ENCODE results near the gene RUNX3. TPM values are rescaled to one million over a fixed set of nuclear protein-coding genes. Genes with fewer than 3 reads are reported as not detected.

Gene RUNX3
- total RNA-seq, 4 donors from 2014 or later = 0.27 to 2.8 (median 0.77) TPM

DNA sequence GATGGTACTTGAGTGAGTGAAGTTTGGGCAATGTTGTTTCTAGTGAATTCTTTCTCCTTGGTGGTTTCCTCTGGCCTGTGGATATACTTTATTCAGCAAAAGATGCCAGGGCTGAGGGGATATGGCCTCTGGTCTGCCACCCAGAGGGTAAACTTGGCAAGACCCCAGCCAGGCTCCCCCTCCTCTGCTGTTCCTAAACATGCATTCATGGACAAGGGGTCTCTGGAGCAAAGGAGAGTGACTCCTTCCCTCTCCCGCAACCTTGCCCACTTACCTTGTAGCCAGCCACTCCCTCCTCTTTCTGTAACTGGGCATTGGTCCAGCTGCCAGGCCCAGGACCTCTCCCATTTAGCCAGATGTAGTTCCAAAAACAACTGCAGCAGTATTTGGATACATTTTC, 43.8 kb downstream of the RUNX3 start:
- 67 to 81% methylated on average over 1 of the region's 1 CpG for WGBS, 2 donors
- intact Hi-C loops (cut with DNase I) = no loop called here
- TF ChIP-seq POLR2A (IDR thresholded peaks at IDR 0.05) = no peak
- TF ChIP-seq, protein P1, sequence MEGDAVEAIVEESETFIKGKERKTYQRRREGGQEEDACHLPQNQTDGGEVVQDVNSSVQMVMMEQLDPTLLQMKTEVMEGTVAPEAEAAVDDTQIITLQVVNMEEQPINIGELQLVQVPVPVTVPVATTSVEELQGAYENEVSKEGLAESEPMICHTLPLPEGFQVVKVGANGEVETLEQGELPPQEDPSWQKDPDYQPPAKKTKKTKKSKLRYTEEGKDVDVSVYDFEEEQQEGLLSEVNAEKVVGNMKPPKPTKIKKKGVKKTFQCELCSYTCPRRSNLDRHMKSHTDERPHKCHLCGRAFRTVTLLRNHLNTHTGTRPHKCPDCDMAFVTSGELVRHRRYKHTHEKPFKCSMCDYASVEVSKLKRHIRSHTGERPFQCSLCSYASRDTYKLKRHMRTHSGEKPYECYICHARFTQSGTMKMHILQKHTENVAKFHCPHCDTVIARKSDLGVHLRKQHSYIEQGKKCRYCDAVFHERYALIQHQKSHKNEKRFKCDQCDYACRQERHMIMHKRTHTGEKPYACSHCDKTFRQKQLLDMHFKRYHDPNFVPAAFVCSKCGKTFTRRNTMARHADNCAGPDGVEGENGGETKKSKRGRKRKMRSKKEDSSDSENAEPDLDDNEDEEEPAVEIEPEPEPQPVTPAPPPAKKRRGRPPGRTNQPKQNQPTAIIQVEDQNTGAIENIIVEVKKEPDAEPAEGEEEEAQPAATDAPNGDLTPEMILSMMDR (IDR thresholded peaks at IDR 0.05) = no peak

DNA sequence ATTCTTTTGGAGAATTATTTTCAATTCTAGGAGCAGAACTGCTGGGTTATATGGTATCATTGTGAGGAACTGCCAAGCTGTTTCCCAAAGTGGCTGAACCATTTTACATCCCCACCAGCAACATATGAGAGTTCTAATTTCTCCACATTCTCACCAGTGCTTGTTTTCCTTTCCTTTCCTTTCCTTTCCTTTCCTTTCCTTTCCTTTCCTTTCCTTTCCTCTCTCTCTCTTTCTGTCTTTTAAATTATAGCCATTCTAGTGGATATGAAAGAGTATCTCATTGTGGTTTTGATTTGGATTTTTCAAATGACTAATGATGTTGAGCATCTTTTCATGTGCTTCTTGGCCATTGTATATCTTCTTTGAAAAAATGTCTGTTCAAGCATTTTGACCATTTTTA, 45.3 kb downstream of the RUNX3 start:
- intact Hi-C loops (cut with DNase I) = no loop called here
- H3K9me3 ChIP-seq = no peaks in the 10 kb centered on the region

More for the DNA sequence above, 43.8 kb downstream of the RUNX3 start:
- Histone ChIP-seq H3K4me3 (replicated peaks in 1 of 3) (no peak overlapping the region), H3K27ac (no peak overlapping the region), H3K36me3 (no peaks in the 10 kb centered on the region), H3K9me3 (no peaks in the 10 kb centered on the region), H3K4me1 (no peaks in the 10 kb centered on the region), H3K27me3 (no peaks in the 10 kb centered on the region)
- DNase-seq = no peak

DNA sequence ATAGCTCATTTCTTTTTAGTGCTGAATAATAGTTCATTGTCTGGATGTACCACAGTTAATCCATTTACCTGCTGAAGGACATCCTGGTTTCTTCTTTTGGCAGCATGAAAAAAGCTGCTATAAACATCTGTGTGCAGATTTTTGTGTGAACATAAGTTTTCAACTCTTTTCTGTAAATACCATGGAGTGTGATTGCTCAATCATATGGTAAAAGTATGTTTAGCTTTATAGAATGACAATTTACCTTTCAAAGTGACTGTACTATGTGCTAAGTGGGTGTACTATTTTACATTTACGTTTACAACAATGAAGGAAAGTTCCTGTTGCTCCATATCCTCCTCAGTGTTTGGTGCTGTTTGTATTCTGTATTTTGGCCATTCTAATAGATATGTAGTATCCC, 49.0 kb downstream of the RUNX3 start:
- Histone ChIP-seq H3K4me3 (replicated peaks in 1 of 3) (no peak overlapping the region), H3K9me3 (no peaks in the 10 kb centered on the region), H3K27ac (no peak overlapping the region), H3K36me3 (no peaks in the 10 kb centered on the region), H3K4me1 (no peaks in the 10 kb centered on the region), H3K27me3 (no peaks in the 10 kb centered on the region)
- no peak for TF ChIP-seq POLR2A (IDR thresholded peaks at IDR 0.05)
- TF ChIP-seq, protein P1 (IDR thresholded peaks at IDR 0.05) = no peak
- intact Hi-C loops (cut with DNase I) = no loop called here
- DNase-seq = no peak
- 43 to 51% methylated on average over 1 of the region's 1 CpG for WGBS, 2 donors

More for the DNA sequence above, 45.3 kb downstream of the RUNX3 start:
- no peak for TF ChIP-seq POLR2A (IDR thresholded peaks at IDR 0.05)
- TF ChIP-seq, protein P1 (IDR thresholded peaks at IDR 0.05) = no peak
- no peaks in the 10 kb centered on the region for H3K27me3 ChIP-seq
- no peak overlapping the region for H3K27ac ChIP-seq
- H3K36me3 ChIP-seq = no peaks in the 10 kb centered on the region
- no peak overlapping the region for H3K4me3 ChIP-seq (replicated peaks in 1 of 3)
- H3K4me1 ChIP-seq = no peaks in the 10 kb centered on the region
- no peak for DNase-seq

DNA sequence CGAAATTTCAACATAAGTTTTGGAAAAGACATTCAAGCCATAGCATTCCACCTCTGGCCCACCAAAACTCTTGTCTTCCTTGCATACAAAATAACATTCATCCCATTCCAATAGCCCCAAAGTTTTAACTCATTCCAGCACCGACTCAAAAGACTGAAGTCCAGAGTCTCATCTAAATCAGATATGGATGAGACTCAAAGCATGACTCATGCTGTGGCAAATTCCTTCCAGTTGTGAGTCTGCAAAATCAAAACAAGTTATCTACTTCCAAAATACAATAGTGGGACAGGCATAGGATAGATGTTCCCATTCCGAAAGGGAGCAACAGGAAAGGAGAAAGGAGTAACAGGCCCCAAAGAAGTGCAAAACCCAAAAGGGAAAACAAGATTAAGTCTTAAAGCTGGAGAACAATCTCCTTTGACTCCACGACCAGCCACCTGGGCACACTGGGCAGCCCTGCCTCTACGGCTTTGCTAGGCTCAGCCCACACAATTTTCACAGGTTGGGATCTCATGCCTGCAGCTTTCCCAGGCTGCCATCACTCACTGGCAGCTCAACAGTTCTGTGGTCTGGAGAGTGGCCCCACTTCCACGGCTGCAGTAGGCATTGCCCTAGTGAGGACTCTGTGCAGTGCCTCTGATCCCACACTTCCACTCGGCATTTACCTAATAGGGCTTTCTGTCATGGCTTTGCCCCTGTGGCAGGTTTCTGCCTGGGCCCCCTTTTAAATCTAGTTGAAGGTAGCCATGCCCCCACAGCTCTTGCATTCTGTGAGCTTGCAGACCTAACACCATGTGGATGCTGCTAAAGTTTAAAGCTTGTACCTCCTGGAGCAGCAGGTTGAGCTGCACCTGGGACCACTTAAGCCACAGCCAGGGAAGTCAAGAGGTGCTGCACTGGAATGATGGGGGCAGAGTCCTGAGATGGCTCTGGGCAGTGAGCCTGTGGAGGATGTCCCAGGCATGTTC, 51.0 kb downstream of the RUNX3 start:
- Histone ChIP-seq H3K9me3 (no peaks in the 10 kb centered on the region), H3K4me3 (replicated peaks in 1 of 3) (no peak overlapping the region), H3K27me3 (no peaks in the 10 kb centered on the region), H3K36me3 (no peaks in the 10 kb centered on the region), H3K27ac (no peak overlapping the region), H3K4me1 (no peaks in the 10 kb centered on the region)
- no peak for DNase-seq
- TF ChIP-seq POLR2A (IDR thresholded peaks at IDR 0.05) = no peak
- TF ChIP-seq, protein P1 (IDR thresholded peaks at IDR 0.05) = no peak
- 79 to 84% methylated on average over 7 of the region's 7 CpGs for WGBS, 2 donors
- intact Hi-C loops (cut with DNase I) = no loop called here

DNA sequence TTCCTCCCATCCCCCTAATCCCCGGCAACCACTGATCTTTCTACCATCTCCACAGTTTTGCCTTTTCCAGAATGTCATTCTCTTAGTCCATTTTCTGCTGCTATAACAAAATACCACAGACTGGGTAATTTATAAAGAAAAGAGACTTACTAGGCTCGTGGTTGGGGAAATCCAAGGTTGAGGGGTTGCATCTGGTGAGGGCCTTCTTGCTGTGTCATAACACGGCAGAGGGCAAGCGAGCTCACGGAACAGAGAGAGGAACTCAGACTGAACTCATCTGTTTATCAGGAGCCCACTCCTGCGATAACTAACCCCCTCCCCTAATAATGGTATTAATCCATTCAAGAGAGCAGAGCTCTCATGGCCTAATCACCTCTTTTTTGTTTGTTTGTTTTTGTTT, 52.0 kb downstream of the RUNX3 start:
- WGBS, 2 donors = 90 to 92% methylated on average over 6 of the region's 6 CpGs
- no peak overlapping the region for H3K4me3 ChIP-seq (replicated peaks in 1 of 3)
- no peaks in the 10 kb centered on the region for H3K9me3 ChIP-seq
- H3K27me3 ChIP-seq = no peaks in the 10 kb centered on the region
- TF ChIP-seq POLR2A (IDR thresholded peaks at IDR 0.05) = no peak
- TF ChIP-seq, protein P1 (IDR thresholded peaks at IDR 0.05) = no peak
- DNase-seq = no peak
- no peaks in the 10 kb centered on the region for H3K36me3 ChIP-seq
- H3K4me1 ChIP-seq = no peaks in the 10 kb centered on the region
- H3K27ac ChIP-seq = no peak overlapping the region
- intact Hi-C loops (cut with DNase I) = no loop called here

Measured in thyroid gland (tissue), 4 donors.